HCT116 (cell line): ENCODE data around the gene CRP. TPM values are rescaled to one million over a fixed set of nuclear protein-coding genes. Genes with fewer than 3 reads are reported as not detected.

Experiments used
- ATAC-seq: fragments of 200-7000 bp; cut with Tn5 transposase; 2 replicates; pipeline ENCODE4 v1.9.1; 2020; ENCODE audit warnings: mild to moderate bottlenecking, moderate library complexity
- BruUV-seq: library from RNA; stranded (reverse); fragments of 400-500 nt; replicated peaks from 2 replicates; lab custom pipeline; 2021; lab: Mats Ljungman, UMichigan
- CTCF ChIA-PET: fragments of 300-600 bp; sonication (Branson Sonifier 250); formaldehyde crosslinking; loops from one replicate; lab custom pipeline; 2021; ENCODE audit warnings: antibody characterized with exemption; lab: Charles Lee
- POLR2A ChIA-PET: fragments of 300-600, 350-600 bp; sonication (Branson Sonifier 250); formaldehyde crosslinking; loops from one replicate; lab custom pipeline; 2021; ENCODE audit warnings: antibody characterized with exemption; lab: Charles Lee
- RAD21 ChIA-PET, 2 experiments: fragments of 300-600 bp; sonication (Branson Sonifier 250); formaldehyde crosslinking; loops; one replicate each; lab custom pipeline; 2023; ENCODE audit warnings: low total read pairs in 2 of 2; ENCODE audit not compliant: uncharacterized antibody in 2 of 2, unreplicated experiment in 2 of 2, low non-redundant PET in 1 of 2; lab: Charles Lee
- DNase-seq: peaks from one replicate; pipeline ENCODE4 v3.0.0-alpha.2; 2010; ENCODE audit warnings: low read depth, low spot score
- H2AFZ ChIP-seq: fragments of 200-600 bp; shearing (Covaris generic), sonication (generic); 2 replicates; pipeline ENCODE4 v1.6.1; 2017; ENCODE audit warnings: low read depth, mixed run types, mixed read lengths, antibody characterized with exemption, low read length; ENCODE audit not compliant: poor library complexity, severe bottlenecking
- H3K27ac ChIP-seq: 2 replicates; pipeline ENCODE4 v1.5.1; 2012; ENCODE audit warnings: low read depth, low read length
- H3K27me3 ChIP-seq: fragments of 200-600 bp; sonication (generic); 2 replicates; pipeline ENCODE4 v1.6.1; 2016; ENCODE audit warnings: mixed run types, low read length, mixed read lengths; ENCODE audit not compliant: insufficient read depth
- H3K36me3 ChIP-seq, 2 experiments: fragments of 200-500 bp in 1 of 2; fragments of 200-600 bp in 1 of 2; sonication (Bioruptor generic) in 1 of 2; sonication (generic) in 1 of 2; 2 replicates each; pipeline versions ENCODE4 v1.5.1 to v1.6.1; 2014 to 2016; ENCODE audit warnings: low read length in 2 of 2, inconsistent platforms in 1 of 2, mixed read lengths in 1 of 2, mixed run types in 1 of 2; ENCODE audit not compliant: insufficient read depth in 2 of 2, control insufficient read depth in 1 of 2
- H3K4me1 ChIP-seq, 2 experiments: fragments of 200-600 bp in 1 of 2; sonication (generic) in 1 of 2; 2 replicates each; pipeline versions ENCODE4 v1.5.1 to v1.6.1; 2012 to 2017; ENCODE audit warnings: low read length in 2 of 2, inconsistent platforms in 1 of 2, mild to moderate bottlenecking in 1 of 2, mixed read lengths in 1 of 2, mixed run types in 1 of 2, moderate library complexity in 1 of 2; ENCODE audit not compliant: insufficient read depth in 2 of 2, control insufficient read depth in 1 of 2
- H3K4me2 ChIP-seq: fragments of 200-600 bp; sonication (generic); 2 replicates; pipeline ENCODE4 v1.6.1; 2017; ENCODE audit warnings: mixed run types, low read length, mixed read lengths
- H3K4me3 ChIP-seq, 2 experiments: fragments of 200-600 bp in 1 of 2; sonication (generic) in 1 of 2; replicated peaks in 1 of 2; 2 replicates each; pipeline ENCODE4 v1.5.1; 2011 to 2016; ENCODE audit warnings: low read length in 2 of 2, control low read depth in 1 of 2, low read depth in 1 of 2, mild to moderate bottlenecking in 1 of 2, mixed read lengths in 1 of 2, mixed run types in 1 of 2
- H3K79me2 ChIP-seq: fragments of 200-600 bp; sonication (generic); 2 replicates; pipeline ENCODE4 v1.6.1; 2017; ENCODE audit warnings: mild to moderate bottlenecking, mixed run types, low read length, moderate library complexity, mixed read lengths; ENCODE audit not compliant: insufficient read depth
- H3K9ac ChIP-seq: fragments of 200-600 bp; sonication (generic); 2 replicates; pipeline ENCODE4 v1.6.1; 2016; ENCODE audit warnings: low read length, mixed read lengths
- H3K9me2 ChIP-seq: fragments of 200-600 bp; sonication (generic), shearing (Covaris generic); 2 replicates; pipeline ENCODE4 v1.6.1; 2017; ENCODE audit warnings: mixed run types, mild to moderate bottlenecking, moderate library complexity; ENCODE audit not compliant: insufficient read depth
- H3K9me3 ChIP-seq, 2 experiments: fragments of 200-500 bp in 1 of 2; fragments of 200-600 bp in 1 of 2; sonication (Bioruptor generic) in 1 of 2; sonication (generic) in 1 of 2; 2 replicates each; pipeline ENCODE4 v1.6.1; 2014 to 2017; ENCODE audit warnings: low read length in 2 of 2, mixed read lengths in 2 of 2, inconsistent platforms in 1 of 2, low read depth in 1 of 2, mild to moderate bottlenecking in 1 of 2, mixed run types in 1 of 2, moderate library complexity in 1 of 2; ENCODE audit not compliant: control insufficient read depth in 1 of 2, insufficient read depth in 1 of 2
- H4K20me1 ChIP-seq: fragments of 200-600 bp; sonication (generic), shearing (Covaris generic); 2 replicates; pipeline ENCODE4 v1.6.1; 2017; ENCODE audit warnings: mixed run types, mild to moderate bottlenecking, moderate library complexity; ENCODE audit not compliant: insufficient read depth
- ATF3 ChIP-seq: IDR thresholded peaks from 2 replicates; pipeline ENCODE4 v1.6.1; 2012
- ELF1 ChIP-seq: IDR thresholded peaks from 2 replicates; pipeline ENCODE4 v1.6.1; 2012; ENCODE audit warnings: low read depth, borderline replicate concordance
- FOSL1 ChIP-seq: IDR thresholded peaks from 2 replicates; pipeline ENCODE4 v1.6.1; 2012; ENCODE audit warnings: low read depth
- MAX ChIP-seq: IDR thresholded peaks from 2 replicates; pipeline ENCODE4 v1.6.1; 2012
- POLR2AphosphoS5 ChIP-seq: IDR thresholded peaks from 2 replicates; pipeline ENCODE4 v1.6.1; 2011; ENCODE audit warnings: mild to moderate bottlenecking, low read depth, low read length, moderate library complexity
- RAD21 ChIP-seq: IDR thresholded peaks from 2 replicates; pipeline ENCODE4 v1.6.1; 2012; ENCODE audit warnings: low read depth, mild to moderate bottlenecking
- SRF ChIP-seq: IDR thresholded peaks from 2 replicates; pipeline ENCODE4 v1.6.1; 2012; ENCODE audit warnings: low read depth
- TCF7L2 ChIP-seq: IDR thresholded peaks from 2 replicates; pipeline ENCODE4 v1.7.0; 2011; ENCODE audit warnings: borderline replicate concordance, inconsistent platforms; ENCODE audit not compliant: insufficient read depth, insufficient read length; ENCODE audit errors: extremely low read depth
- ZFX ChIP-seq: fragments of 450-650 bp; IDR thresholded peaks from 2 replicates; pipeline ENCODE4 v1.6.1; 2017
- ZNF274 ChIP-seq: fragments of 200-500 bp; sonication (Bioruptor generic); IDR thresholded peaks from 2 replicates; pipeline ENCODE4 v1.6.1; 2014; ENCODE audit warnings: mild to moderate bottlenecking, low read depth, low read length, inconsistent platforms
- intact Hi-C: fragments of 100-400 bp; cut with micrococcal nuclease; formaldehyde crosslinking; loops from 2 replicates; pipeline ENCODE4 v1.10.0; 2022
- total RNA-seq: library from RNA; stranded (reverse); gene quantifications from one replicate; pipeline ENCODE4 v1.2.1, GENCODE V29; 2021; ENCODE audit not compliant: unreplicated experiment

The CRP gene
- total RNA-seq, 1 experiment from 2014 or later, result 1.3 TPM

- TF ChIP-seq MAX (no peak), ZNF274 (no peak), ATF3 (no peak), RAD21 (no peak), ZFX (no peak), ELF1 (no peak), POLR2AphosphoS5 (no peak)
- TF ChIP-seq, all 23 proteins: peak for 0
- BruUV-seq, result no TSS peak
- CTCF ChIA-PET, result no interaction called here
Observed at GRCh38 chr1:159699246-159699645, 15.1 kb downstream of the CRP start.

GRCh38 chr1:159687511-159687910 is 26.9 kb downstream of the CRP start:
- POLR2A ChIA-PET, result no interaction called here
- RAD21 ChIA-PET, result no interaction called here
- Histone ChIP-seq H4K20me1 (no peaks in the 10 kb centered on the region), H3K9me2 (no peaks in the 10 kb centered on the region), H3K4me2 (no peak overlapping the region), H3K4me3 (no peak overlapping the region), H3K79me2 (no peaks in the 10 kb centered on the region), H3K4me1 (no peaks in the 10 kb centered on the region), H2AFZ (no peak overlapping the region), H3K27ac (no peak overlapping the region), H3K9ac (no peak overlapping the region), H3K9me3 (no peaks in the 10 kb centered on the region), H3K27me3 (peaks cover 62% of the 10 kb centered on the region), H3K36me3 (no peaks in the 10 kb centered on the region)
- DNase-seq (no peak), ATAC-seq (no peak)
- intact Hi-C loops, result no loop called here
- no TSS peak for BruUV-seq
- no peak for TF ChIP-seq MAX
- no peak for TF ChIP-seq TCF7L2
- TF ChIP-seq ATF3, result no peak
- TF ChIP-seq SRF, result no peak
- no peak for TF ChIP-seq FOSL1
- no peak for TF ChIP-seq RAD21
- CTCF ChIA-PET, result no interaction called here

More at GRCh38 chr1:159699246-159699645, 15.1 kb downstream of the CRP start:
- H3K79me2 ChIP-seq, result no peaks in the 10 kb centered on the region
- H3K4me2 ChIP-seq, result no peak overlapping the region
- no peaks in the 10 kb centered on the region for H3K9me2 ChIP-seq
- peaks cover 17% of the 10 kb centered on the region for H3K27me3 ChIP-seq
- H3K9me3 ChIP-seq, result no peaks in the 10 kb centered on the region
- H2AFZ ChIP-seq, result no peak overlapping the region
- H3K9ac ChIP-seq, result no peak overlapping the region
- H4K20me1 ChIP-seq, result no peaks in the 10 kb centered on the region
- no peak overlapping the region for H3K4me3 ChIP-seq
- ATAC-seq, result no peak
- no peak overlapping the region for H3K27ac ChIP-seq
- intact Hi-C loops, result no loop called here
- ChIA-PET POLR2A (no interaction called here), RAD21 (no interaction called here)
- no peaks in the 10 kb centered on the region for H3K4me1 ChIP-seq
- no peaks in the 10 kb centered on the region for H3K36me3 ChIP-seq
- DNase-seq, result no peak
